HG03064 (cell line): ENCODE measurements around the gene CST4.
"Not testable (repeated sequence)": the region's sequence is repeated elsewhere in the genome, so short reads cannot be mapped to it uniquely, and the experiment has no call there.

Source experiments
- ATAC-seq: cut with Tn5 transposase; IDR thresholded peaks from one replicate; pipeline ENCODE4 v1.9.1; 2021; ENCODE audit warnings: low read depth; ENCODE audit not compliant: unreplicated experiment

The CST4 gene, protein sequence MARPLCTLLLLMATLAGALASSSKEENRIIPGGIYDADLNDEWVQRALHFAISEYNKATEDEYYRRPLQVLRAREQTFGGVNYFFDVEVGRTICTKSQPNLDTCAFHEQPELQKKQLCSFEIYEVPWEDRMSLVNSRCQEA

DNA sequence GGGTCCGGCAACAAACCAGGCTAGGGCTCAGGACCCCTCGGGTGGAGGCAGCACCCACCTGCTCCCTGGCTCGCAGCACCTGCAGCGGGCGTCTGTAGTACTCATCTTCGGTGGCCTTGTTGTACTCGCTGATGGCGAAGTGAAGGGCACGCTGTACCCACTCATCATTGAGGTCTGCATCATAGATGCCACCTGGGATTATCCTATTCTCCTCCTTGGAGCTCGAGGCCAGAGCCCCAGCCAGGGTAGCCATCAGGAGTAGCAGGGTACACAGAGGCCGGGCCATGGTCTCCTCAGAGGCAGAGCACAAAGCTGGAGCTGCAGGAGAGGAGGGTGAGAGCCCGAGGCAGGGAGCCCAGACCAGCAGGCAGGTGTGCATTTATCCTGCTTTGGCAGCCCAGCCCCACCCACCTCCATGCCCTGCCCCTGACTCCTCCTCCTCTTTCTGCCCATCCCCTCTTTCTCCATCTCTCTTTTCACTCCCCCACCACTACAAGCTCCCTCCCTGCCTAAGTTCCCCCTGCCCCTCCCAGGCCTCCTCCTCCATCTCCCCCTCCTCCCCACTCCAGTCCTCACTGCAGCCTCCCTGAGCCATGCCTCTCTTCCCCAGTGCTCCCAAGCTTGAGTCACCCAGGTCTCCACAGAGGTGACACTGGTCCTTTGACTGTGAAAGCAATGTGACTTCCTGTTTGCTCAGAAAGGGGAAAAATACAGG is at the start of gene CST4:
TSS of gene CST4 (minus strand) at position 355 of the 715 bp plus-strand sequence. CDS start at position 286, 69 bp downstream.
- not testable (repeated sequence) for ATAC-seq

DNA sequence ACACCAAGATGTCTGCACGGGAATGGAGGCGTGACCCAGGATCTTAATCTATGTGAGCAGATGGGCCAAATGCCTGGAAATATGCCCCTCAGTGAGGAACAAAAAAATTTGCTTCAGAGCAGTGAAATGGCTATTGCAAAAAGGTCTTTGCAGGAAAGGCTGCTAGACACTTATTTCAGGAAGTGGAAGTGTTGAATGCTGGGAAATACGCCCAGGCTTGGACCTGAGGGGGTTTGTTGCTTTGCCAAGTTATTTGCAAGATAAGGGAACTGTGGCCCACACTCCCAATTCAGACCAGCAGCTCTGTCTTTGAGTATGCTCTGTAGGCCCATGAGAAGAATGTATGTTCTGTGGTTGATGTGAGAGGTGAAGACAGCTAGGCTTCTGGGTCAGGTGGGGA is 46.6 kb upstream of the CST4 start:
- ATAC-seq: not testable (repeated sequence)

DNA sequence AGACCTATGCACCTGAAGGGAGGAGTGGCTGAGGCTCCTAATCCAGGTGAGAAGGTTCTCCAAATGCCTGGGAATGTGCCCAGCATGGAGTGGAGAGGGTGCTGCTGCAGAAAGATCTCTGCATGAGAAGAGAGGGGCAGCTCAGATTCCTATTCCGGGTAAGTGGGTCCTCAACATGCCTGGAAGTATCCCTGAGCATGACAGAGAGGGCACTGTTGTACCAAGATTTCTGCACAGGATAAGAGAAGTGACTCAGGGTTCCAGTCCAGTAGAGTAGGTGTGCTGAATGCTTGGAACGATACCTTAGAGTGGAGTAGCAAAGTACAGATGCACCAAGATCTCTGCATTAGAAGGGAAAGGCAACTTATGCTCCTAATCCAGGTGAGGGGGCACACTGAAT is 46.1 kb upstream of the CST4 start:
- not testable (repeated sequence) for ATAC-seq

DNA sequence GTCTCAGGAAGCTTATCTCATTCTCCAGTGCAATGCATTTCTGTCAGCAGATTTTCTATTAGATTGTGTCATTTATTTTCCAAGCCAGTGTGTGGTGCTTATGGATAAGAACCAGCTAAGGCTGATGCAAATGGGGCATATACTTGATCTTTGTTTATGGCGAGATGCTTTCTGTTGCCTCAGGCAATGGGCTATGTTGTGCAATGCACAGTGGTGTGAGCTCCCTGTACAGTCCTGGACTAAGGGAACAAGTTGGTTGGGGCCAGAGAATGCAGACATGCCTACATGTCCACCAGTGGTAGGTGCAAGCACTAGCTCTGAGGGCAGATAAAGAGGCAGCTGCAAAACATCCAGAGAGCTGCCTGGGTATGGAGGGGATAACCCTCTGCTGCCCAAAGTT is 45.6 kb upstream of the CST4 start:
- not testable (repeated sequence) for ATAC-seq

DNA sequence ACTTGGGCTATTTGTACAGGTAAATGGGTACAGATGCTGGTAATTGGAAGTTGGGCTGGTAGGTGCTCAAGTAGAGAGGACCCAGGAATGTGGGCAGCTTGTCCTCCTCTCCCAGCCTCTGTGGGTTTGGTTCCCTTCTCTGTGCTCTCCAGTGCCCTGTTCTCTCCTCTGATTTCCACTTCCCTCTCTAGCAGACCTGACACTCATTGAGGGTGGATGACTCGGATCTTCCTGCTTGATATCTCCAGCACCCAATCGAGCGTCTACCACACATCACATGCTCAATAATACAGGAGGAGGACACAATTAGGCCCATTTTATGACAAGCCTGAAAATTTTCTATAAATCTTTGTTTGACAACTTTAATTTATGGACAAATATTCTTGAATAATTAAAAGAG is 38.2 kb upstream of the CST4 start:
- ATAC-seq: no peak

DNA sequence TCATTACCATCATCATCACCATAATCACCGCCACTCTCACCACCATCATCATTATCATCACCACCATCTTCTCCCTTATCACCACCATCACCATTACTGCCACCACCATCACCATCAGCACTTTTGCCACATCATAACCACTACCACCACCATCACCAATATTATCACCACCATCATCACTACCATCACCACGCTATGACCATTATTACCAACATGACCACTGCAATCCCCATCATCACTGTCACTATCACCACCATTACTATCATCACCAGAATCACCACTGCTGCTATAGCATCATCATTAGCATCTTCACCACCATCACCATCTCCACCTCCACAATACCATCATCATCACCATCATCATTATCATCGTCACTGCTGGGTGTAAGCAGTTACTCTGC is 36.3 kb upstream of the CST4 start:
- ATAC-seq: no peak

DNA sequence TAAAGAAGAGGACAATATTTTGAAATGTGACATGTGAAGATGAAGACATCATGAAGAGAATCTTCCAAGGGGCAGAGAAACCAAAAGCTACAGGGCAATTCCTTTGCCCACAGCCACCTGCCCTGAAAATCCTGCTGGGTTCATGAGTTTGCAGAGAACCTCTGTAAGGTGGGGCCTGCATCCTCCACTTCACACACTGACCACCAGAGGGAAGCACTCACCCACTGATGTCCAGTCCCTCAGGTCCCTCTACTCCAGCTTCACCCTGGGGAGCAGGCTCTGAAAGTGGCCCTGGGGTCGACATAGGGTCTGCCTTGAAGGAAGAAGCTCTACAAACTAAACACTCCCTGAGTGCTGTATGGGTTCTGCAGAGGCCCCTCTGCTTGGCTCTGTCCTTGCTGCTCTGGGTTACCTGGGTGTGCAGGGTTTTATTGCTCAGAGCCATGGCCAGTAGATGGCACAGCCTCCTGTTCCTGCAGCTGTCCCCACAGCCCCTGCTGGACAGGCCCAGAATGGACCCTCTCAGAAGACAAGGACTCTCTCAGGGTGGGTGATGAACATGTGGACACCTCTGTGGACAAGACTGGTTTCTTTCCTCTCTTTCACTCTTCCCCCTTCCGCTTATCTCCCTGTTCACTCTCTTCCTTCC is 34.9 kb upstream of the CST4 start:
- not testable (repeated sequence) for ATAC-seq

DNA sequence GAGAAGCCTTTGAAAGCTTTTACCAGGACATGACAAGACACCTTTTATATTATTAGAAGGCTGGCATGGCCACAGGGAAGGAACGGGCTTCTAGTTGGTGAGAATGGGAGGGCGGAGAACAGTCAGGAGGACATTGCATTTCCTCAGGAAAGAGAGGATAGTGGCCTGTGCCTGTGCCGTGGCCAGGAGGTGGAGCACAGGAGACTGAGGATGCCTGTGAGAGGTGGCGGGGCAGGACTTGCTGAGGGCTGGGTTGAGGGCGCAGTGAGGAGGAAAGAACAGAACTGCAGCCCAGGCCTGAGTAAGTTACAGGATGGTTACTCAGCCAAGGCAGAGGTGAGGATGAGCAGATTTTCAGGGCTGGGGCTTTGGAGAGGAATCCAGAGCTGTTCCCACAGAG is 34.0 kb upstream of the CST4 start:
- ATAC-seq: not testable (repeated sequence)

DNA sequence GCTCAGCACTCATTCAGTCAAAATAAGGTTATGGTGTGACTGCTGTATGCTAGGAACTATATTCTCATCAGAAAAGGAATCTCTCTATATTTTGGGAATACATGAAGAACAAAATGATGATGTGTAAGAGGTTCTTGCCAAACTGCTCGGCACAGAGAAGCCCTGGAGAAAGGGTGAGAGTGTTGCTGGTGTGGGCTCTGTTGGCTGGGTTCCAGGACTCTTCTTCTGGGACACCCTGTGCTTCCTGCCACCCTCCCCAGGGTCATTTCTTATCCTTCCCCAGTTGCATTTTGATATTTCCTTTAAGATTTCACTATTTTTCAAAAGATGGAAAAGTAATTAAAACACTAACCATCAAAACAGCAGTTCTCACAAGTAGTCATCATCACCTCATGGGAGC is 33.1 kb upstream of the CST4 start:
- ATAC-seq: no peak

DNA sequence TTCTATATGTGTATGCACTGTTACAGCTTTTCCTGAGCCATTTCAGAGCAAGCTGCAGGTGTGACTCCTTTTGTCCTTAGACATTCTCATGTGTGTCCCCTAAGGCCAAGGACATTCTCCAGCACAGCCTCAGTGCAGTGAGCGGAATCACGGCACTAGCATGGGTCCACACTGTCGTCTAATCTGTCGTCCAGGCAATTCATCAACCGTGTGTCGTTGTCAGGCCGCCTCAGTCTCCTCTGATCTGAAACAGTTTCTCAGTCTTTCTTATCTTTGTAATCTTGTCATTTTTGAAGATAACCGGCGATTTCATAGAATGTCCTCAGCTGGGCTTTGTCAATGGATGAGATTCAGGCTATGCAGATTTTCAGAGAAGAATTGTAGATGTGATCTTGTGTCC is 30.5 kb upstream of the CST4 start:
- ATAC-seq: not testable (repeated sequence)

DNA sequence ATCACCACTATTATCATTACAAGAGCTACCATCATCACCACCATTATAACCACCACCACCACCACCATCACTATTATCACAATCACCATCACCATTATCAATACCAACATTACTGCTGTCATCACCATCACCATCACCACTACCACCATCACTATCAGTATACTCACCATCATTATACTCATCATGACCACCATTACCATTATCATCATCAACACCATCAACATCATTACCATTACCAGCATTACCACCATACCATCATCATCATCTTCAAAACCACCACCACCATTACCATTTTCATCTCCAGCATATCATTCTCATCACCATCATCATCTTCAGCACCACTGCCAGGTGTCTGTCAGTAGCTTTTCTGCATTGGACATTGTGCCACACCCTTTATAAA is 22.9 kb upstream of the CST4 start:
- ATAC-seq: not testable (repeated sequence)

DNA sequence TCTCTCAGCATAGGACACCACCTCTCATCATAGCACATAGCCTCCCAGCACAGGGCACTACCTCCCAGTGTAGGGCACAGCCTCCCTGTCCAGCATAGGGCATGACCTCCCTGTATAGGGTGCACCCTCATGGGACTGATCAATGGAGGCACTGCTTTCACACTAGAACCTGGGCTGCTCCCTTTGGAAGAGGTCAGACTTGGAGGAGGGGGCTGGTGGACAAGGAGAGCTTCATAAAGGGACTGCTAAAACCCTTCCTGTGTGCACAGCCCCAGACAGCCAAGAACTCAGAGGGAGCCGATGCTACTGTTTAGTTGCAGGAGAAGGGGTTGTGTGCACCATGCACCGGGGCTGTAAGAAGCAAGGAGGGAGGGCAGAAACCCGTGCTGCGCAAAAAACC is 21.9 kb upstream of the CST4 start:
- no peak for ATAC-seq

DNA sequence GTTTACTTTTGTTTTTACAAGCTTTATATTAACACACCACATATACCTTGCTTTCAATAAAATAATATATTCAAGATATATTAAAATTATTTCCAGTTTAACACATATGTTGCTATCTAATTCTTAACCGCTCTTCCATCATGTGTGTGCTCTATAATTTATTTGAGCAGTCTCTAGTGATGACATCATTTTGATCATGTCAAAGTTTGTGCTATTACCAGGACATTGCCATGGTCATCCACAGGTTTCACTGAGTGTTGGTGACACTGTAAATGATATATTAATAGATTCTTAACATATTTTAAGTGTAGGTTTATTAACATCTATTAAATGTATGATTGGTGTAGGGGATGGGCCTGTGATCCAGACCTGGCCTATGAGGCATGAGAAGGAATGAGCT is 17.1 kb upstream of the CST4 start:
- no peak for ATAC-seq

DNA sequence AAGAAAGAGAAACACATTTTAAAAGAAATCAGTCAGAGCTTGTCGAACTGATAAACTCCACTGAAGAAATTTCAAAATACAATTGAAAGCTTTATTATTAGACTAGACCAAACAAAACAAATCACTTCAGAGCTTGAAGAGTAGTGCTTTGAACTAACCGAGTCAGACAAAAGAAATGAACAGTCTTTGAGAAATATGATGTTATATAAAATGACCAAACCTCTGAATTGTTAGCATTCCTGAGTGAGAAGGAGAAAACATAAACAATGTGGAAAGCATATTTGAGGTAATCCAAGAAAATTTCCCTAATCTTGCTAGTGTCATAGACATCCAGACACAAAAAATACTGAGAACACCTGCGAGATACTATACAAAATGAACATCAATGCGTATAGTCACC is 13.2 kb upstream of the CST4 start:
- no peak for ATAC-seq

DNA sequence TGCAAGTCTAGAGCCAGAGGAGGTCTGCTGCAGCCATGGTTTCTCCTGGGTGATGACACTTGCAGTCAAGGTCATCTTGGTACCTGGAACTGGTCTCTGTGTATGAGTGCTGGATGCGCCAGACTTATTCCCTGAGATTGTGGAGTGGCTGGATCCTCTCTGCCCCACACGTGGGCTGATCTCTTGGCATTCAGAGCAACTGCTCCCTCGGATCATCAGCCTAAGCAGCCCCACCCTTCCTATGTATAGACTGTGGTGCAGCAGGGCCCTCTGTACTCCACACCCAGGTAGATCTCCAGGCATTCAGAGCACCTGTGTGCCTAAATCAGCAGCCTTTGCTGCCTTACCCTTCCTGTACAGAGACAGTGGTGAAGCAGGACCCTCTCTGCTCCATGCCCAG is 12.1 kb upstream of the CST4 start:
- ATAC-seq: no peak

DNA sequence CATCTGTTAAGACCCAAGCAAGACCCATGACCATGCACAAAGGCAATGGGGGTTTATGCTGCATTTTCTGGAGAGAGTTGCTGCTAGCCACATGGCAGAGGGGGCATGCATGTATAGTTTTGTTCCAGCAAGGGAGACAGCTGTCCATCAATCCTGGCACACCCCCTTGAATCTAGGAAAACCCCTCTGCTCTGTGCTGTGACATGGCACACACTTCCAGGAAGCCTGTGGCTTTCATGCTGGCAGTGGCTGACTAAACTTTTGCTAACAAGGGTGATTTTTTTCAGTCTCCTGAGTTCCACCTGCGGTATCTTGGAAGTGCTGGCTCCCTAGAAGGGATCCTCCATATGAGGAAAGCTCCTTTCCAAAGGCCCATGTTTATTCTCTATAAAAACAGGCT is 9.1 kb upstream of the CST4 start:
- ATAC-seq: no peak

DNA sequence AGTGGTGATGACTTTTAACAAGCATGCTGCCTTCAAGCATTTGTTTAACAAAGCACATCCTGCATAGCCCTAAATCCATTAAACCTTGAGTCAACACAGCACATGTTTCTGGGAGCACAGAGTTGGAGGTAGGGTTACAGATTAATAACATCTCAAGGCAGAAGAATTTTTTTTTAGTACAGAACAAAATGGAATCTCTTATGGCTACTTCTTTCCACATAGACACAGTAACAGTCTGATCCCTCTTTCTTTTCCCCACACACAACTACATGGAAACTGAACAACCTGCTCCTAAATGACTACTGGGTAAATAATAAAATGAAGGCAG is 6.2 kb upstream of the CST4 start:
- not testable (repeated sequence) for ATAC-seq

DNA sequence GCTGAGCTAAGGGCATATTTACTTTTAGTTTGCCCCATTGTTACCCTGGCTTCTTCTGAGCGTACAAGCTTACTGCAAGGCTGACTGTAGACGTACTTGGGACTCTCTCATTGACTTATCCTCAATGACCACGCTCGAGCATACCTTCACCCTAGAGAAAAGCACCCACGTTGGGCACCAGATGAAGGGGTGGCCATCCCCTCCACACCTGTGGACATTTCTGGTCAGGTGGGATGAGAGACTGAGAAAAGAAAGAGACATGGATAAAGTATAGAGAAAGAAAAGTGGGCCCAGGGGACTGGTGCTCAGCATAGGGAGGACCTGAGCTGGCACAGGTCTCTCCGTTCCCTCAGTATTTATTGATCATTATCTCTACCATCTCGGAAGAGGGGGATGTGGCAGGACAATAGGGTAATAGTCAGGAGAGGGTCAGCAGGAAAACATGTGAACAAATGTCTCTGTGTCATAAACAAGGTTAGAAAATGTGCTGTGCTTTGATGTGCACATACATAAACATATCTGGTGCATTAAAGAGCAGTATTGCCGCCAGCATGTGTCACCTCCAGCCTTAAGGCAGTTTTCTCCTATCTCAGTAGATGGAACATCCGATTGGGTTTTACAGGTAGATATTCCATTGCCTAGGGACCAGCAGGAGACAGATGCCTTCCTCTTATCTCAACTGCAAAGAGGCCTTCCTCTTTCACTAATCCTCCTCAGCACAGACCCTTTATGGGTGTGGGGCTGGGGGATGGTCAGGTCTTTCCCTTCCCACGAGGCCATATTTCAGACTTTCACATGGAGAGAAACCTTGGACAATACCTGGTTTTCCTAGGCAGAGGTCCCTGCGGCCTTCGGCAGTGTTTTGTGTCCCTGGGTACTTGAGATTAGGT is 5.6 kb upstream of the CST4 start:
- not testable (repeated sequence) for ATAC-seq

DNA sequence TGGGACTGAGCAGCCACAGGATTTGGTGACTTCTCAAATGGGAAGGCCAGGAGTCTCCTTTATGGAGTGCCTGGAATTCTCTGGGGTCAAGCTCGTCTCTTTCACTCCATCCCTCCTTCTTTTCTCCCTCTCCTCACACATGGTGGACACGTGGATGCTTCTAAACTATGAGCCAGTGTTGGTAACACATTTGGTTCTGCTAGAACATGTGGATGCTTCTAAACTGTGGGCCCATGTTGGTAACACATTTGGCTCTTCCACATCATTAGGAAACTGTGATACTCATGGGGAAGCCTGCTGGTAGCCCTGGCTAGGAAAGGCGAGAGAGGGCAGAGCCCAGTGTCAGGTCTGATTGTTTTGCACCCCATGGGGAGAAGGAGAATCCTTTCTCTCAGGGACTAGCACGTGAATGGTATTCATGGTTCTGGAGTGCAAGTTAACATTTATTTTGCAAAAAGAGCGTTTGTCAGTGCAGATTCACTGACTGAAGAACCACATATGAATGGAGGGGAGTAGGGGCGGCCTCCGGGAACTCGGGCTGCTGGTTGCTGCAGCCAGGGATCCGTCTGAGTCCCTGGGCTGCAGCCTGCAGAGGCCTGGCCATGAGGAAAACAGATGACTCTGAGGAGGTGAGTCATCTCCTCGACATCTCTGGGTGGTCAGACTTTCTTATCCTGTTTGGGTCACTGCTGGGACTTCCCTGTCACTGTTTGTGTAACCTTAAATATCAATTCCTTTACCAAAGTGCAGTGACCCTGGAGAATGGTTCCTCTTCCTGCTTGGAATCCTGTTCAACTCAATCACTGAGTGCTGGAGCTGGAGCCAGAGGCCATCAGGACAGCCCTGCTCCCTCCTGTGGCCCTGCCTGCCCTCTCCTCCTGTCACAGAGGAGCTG is 4.1 kb upstream of the CST4 start:
- not testable (repeated sequence) for ATAC-seq

DNA sequence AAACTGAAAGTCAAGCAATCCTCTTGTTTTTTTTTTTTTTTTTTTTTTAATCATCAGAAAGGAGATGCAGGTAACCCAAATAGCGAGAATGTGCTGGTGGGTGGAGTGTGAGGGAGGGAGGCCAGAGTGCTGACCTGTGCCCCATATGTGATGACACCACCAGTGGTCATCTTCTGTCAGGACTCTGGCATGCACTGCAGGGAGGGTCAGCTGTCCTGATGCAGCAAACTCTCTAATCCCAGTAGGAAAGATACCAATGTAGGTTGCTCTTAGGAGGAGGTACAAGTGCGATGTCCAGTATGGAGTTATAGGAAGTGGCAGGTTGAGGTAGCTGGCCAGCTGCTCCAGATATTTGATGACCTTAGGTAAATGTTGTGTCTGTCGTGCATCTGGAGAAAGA is 2.8 kb upstream of the CST4 start:
- no peak for ATAC-seq
